ENCODE measurements around the gene MAP4. TPM values are rescaled to one million over a fixed set of nuclear protein-coding genes. Genes with fewer than 3 reads are reported as not detected.

The MAP4 gene
- total RNA-seq, 1 experiment from 2014 or later = 140 TPM

DNA sequence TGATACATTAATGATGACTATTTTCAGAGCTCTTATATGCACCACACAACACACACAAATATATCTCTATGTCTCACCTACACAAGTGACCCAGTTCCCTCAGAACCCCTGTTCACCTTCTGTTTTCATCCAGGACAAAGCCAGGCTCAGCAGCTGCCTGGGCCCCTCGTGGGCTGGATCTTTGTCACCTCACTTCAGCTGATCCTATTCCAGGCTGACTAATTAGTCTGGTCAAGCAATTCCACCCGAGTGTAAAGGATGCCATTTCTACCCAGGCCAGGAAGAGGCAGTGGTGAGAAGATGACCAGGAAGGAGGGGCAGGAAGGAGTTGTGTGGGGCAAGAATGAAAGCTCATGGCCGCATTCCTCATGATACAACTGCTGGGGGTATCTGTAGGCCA is 151.0 kb downstream of the MAP4 start:
- Histone ChIP-seq H2BK12ac (ENCODE audit: insufficient read length, low read depth, low read length) (no peak overlapping the region), H2AK5ac (ENCODE audit: insufficient read length, low read length) (no peak overlapping the region), H2BK120ac (ENCODE audit: low read depth, low read length, poor library complexity, severe bottlenecking) (no peak overlapping the region), H4K20me1 (ENCODE audit: control insufficient read depth, insufficient read depth, insufficient read length) (no peaks in the 10 kb centered on the region), H3K23me2 (ENCODE audit: insufficient read length, low read depth, low read length, poor library complexity, severe bottlenecking) (no peaks in the 10 kb centered on the region), H4K8ac (replicated peaks; ENCODE audit: insufficient read length, low read depth, low read length) (no peak overlapping the region), H2BK20ac (ENCODE audit: low read depth, low read length, poor library complexity, severe bottlenecking) (no peak overlapping the region), H3K27me3 (ENCODE audit: insufficient read depth, low read length) (no peaks in the 10 kb centered on the region), H2BK15ac (ENCODE audit: low read depth, low read length) (no peak overlapping the region), H3K4me1 (ENCODE audit: insufficient read depth, low read length) (no peaks in the 10 kb centered on the region), H3K14ac (ENCODE audit: insufficient read depth, low read length) (no peak overlapping the region), H4K5ac (ENCODE audit: insufficient read length, low read depth, low read length) (no peak overlapping the region), H3T11ph (ENCODE audit: low read length) (no peak overlapping the region), H3K23ac (ENCODE audit: insufficient read length, low read depth, low read length) (no peak overlapping the region), H4K91ac (ENCODE audit: insufficient read length, low read depth, low read length) (no peak overlapping the region), H3K4me2 (ENCODE audit: insufficient read depth, insufficient read length, low read length) (no peak overlapping the region), H3K18ac (ENCODE audit: insufficient read length, low read depth, low read length) (no peak overlapping the region), H2BK5ac (ENCODE audit: insufficient read length, low read length) (no peak overlapping the region), H2AFZ (ENCODE audit: low read length) (no peak overlapping the region), H3K27ac (ENCODE audit: insufficient read length, low read depth, low read length) (no peak overlapping the region), H3K56ac (ENCODE audit: insufficient read length, low read depth, low read length) (no peak overlapping the region), H3K9ac (ENCODE audit: extremely low read depth, insufficient read length, low read length) (no peak overlapping the region), H3K79me2 (ENCODE audit: insufficient read depth, low read length) (no peaks in the 10 kb centered on the region), H3K9me3 (ENCODE audit: control insufficient read depth, low read depth, low read length) (no peaks in the 10 kb centered on the region), H3K79me1 (ENCODE audit: insufficient read depth, low read depth, low read length, poor library complexity, severe bottlenecking) (no peaks in the 10 kb centered on the region), H3K4ac (ENCODE audit: low read depth, low read length) (no peak overlapping the region)
- WGBS (ENCODE audit: extremely low coverage, insufficient read length, low lambda C conversion rate) = no CpG with 5 or more reads among the region's 3 CpGs
- TF ChIP-seq, protein P1, sequence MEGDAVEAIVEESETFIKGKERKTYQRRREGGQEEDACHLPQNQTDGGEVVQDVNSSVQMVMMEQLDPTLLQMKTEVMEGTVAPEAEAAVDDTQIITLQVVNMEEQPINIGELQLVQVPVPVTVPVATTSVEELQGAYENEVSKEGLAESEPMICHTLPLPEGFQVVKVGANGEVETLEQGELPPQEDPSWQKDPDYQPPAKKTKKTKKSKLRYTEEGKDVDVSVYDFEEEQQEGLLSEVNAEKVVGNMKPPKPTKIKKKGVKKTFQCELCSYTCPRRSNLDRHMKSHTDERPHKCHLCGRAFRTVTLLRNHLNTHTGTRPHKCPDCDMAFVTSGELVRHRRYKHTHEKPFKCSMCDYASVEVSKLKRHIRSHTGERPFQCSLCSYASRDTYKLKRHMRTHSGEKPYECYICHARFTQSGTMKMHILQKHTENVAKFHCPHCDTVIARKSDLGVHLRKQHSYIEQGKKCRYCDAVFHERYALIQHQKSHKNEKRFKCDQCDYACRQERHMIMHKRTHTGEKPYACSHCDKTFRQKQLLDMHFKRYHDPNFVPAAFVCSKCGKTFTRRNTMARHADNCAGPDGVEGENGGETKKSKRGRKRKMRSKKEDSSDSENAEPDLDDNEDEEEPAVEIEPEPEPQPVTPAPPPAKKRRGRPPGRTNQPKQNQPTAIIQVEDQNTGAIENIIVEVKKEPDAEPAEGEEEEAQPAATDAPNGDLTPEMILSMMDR (conservative IDR thresholded peaks at IDR 0.05) = peak; percentile 24; the same call in 1 of the 3 replicates
- H3K27ac Mint-ChIP-seq = peak overlapping the region in 2 of 3 experiments; percentile 27 to 76; a peak in 4 of 7 replicates
- H3K4me3 Mint-ChIP-seq = no peak overlapping the region
- no peak for DNase-seq
- H3K9me3 Mint-ChIP-seq = no peaks in the 10 kb centered on the region
- H3K27me3 Mint-ChIP-seq (ENCODE audit: low read depth) = no peaks in the 10 kb centered on the region
- peaks cover 0 to 5% of the 10 kb centered on the region in 2 experiments; a peak in 1 of 4 replicates for H3K4me1 Mint-ChIP-seq
- H3K36me3 Mint-ChIP-seq (ENCODE audit: insufficient read depth in 1 of 3, low read depth in 3 of 3) = peaks cover 24 to 63% (median 57%) of the 10 kb centered on the region in 3 experiments; a peak in 6 of 7 replicates

Data from H9 (cell line).